Gastroesophageal sphincter (tissue), 3 donors: Measurements from ENCODE around the gene SUN1.

ENCODE experiments used
- CTCF ChIP-seq, 4 experiments: fragments of 200-600 bp in 2 of 4; fragments of 450-650 bp in 2 of 4; sonication (generic) in 1 of 4; IDR thresholded peaks; one replicate each; pipeline ENCODE4 v1.5.1; 2017 to 2019; ENCODE audit warnings: antibody characterized with exemption in 4 of 4, mild to moderate bottlenecking in 2 of 4, moderate library complexity in 2 of 4
- POLR2AphosphoS5 ChIP-seq: sonication (generic); formaldehyde crosslinking; IDR thresholded peaks from one replicate; pipeline ENCODE4 v1.6.1; 2017; ENCODE audit warnings: antibody characterized with exemption

DNA sequence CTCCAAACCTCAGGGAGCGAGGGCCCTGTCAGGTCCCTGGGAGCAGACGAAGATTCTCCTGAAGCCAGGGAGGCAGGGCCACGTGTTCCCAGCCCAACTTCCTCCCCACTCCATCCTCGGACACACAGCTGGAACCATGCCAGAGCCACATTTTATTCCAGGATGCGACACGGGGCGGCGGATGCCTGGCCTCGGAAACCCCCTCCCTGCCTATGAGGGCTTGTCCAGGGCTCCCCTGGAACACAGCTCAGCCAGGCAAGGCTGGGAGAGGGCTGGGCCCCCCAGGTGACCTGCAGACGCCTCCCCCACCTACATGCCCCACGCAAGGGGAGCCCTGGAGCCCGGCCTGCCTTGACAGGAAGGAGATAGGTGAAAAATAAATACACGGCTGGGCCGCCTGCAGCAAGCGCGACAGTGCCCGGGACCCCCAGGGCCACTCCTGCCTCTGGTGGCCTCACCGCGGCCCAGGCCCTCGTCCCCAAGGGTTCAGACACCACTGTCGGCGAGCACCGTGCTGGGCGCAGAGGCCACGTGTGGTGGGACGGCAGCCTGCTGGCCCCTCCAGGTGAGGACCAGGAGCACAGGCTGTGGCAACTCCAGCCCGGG lies 65.6 kb downstream of the SUN1 start:
- TF ChIP-seq POLR2AphosphoS5 (no peak), CTCF (IDR thresholded peaks at IDR 0.05) (no peak)
